Measurements from ENCODE around the gene VSNL1. TPM values are rescaled to one million over a fixed set of nuclear protein-coding genes. Genes with fewer than 3 reads are reported as not detected.

The VSNL1 gene
- 7.7 TPM for total RNA-seq (ENCODE audit: insufficient read depth, low replicate concordance)

DNA sequence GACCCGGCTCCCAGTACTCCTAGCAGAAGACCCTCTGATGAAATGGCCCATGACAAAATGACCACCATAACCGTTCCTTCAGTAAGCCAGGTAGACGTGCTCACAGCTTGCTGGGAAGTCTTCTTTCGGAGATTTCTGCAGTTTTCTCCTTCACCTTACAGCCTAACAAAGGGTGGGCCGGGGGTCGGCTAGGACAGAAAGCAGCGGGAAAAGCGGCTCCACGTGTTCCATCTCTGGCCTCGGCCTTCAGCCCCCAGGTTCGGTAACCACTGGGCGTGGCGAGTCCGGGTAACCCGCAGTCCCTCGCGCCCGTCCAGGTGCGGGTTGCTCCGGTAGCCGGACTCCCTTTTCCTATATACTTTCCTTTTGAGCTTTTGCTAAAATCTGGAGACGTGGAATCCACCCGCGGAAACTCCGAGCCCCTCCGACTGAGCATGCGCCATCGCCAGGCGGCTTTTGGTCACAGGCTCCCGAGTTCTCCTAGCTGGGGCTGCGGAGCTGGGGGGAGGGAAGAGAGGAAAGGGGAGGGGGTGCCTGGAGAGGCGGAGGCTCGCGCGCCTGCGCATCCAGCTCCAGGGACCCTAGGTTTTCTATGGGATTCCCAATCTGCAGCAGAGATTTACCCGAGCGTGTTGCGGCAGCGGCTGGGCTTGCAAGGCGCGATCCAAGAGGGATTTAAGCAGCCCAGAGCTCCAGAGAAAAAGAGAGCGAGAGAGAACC is at the start of gene VSNL1:
TSS of gene VSNL1 (plus strand) at position 604 of the 720 bp plus-strand sequence. CDS start 51,379 bp downstream, outside the sequence.
- DNase-seq (ENCODE audit: low spot score): peak; percentile 97

DNA sequence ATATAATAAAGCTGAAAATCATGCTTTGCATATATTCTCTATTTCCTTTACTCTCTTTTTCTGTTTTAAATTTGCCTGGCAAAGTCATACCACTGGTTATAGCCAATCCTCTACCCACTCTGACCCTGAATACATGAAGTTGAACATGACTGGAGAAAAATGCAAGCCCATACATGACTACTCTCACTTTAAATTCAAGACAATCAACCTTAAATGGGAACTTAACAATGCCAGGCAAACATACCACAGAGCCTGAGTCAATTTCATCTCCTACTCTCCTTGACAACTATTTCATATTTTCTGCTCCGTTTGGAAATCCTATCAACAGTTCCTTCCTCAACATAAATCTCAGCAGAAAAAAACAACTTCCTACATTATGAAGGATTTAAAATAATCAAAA is 44.9 kb upstream of the VSNL1 start:
- DNase-seq (ENCODE audit: low spot score): no peak

DNA sequence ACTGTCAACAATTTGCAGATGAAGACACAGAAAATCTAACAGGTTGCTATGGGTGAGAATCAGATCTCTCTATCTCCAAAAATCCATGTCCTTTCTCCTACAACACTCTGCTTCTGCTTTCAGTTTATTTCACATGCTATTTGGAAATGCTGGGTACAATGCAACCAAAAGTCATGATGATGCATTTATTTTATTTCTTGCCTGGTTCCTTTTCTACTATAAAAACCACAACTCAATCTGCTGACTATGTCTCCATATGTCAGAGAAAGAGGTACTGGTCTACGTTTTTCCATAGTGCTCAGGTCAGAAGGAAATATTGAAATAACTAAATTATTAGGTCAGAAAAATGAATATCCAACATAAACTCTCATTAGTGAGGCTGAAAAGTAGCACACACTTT is 42.8 kb upstream of the VSNL1 start:
- DNase-seq (ENCODE audit: low spot score): no peak

DNA sequence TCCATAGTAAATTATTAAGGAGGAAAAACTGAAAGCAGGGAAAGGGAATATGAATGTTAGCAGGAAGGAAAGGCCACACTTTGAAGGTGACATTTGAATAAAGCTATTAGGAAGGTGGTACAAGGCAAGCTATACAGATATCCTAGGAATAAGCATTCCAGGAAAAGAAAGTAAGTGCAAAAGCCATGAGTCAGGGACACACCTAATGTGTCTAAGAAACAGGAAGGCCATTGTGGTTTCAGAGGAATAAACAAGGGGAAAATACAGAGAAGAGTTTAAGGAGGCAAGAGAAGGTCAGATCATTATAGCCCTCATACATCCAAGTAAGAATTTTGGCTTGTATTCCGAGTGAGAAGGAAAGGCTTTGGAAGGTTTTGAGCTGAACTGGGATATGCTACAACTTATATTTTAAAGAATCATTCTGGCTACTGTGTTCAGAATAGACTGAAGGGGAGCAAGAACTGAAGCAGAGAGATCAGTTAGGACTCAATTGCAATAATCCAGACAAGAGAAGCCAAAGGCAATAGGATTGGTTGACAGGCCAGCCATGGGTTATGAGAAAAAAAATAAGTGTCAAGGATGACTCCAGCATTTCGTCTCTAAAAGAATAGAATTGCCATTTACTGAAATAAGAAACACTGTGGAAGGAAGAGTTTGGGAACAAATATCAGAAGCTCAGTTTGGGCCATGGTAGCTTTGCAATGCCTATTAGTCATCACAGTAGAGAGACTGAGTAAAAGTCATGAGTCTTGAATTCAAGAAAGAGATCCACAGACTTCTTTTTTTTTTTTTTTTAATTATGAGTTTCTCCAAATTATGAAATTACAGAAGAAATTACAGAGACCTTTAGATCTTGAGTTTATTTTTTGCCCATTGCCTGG is 33.5 kb upstream of the VSNL1 start:
- no peak for DNase-seq (ENCODE audit: low spot score)

DNA sequence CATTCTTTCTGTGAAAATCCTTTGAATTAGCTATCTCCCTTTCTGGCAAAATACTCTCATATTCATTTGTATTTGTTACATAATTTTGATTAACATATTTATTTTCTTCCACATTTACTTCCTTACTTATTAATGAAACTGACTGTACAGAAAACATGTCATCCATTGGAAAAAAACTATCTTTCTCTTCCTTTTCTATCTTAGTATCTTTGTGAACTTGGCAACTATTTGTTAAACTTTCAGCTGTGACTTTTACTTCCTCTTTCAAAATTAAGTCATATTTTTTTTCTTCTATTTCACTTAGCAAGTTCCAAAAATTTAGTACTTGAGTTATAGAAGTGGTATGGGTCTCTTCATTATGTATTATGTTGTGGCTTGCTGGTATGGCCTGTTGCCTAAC is 24.8 kb upstream of the VSNL1 start:
- DNase-seq (ENCODE audit: low spot score): no peak

DNA sequence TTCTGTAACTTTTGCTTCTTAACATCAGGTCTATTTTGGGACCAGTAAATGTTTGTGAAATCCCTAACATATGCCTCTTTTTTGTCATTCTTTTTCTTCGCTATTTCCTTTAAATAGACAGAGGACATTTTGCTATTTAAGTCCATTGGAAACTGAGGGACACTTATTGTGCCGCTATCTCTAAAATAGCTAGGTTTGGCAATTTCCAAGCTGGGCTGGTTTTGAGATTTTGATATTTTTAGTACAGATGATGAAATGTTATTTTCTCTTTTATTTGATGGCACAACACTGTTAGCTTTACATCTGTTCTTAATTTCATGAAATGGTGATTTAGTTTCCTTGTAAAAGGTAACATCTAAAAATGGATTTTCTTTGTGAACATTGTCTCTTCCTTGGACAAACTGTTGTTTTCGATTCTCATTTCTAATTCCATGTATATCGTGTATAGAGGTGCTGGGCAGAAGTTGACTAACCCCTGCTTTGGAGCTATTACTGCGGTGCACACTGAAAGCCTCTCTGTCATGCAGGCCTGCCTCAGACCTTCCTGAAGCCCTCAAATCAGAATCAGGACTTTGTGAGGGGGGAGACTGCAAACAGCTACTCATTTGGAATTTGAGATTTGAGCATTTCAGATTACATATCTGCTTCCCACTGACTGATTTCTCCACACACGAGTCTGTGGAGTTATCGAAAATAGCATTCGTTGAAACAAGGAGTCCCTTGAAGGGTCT is 22.9 kb upstream of the VSNL1 start:
- no peak for DNase-seq (ENCODE audit: low spot score)

DNA sequence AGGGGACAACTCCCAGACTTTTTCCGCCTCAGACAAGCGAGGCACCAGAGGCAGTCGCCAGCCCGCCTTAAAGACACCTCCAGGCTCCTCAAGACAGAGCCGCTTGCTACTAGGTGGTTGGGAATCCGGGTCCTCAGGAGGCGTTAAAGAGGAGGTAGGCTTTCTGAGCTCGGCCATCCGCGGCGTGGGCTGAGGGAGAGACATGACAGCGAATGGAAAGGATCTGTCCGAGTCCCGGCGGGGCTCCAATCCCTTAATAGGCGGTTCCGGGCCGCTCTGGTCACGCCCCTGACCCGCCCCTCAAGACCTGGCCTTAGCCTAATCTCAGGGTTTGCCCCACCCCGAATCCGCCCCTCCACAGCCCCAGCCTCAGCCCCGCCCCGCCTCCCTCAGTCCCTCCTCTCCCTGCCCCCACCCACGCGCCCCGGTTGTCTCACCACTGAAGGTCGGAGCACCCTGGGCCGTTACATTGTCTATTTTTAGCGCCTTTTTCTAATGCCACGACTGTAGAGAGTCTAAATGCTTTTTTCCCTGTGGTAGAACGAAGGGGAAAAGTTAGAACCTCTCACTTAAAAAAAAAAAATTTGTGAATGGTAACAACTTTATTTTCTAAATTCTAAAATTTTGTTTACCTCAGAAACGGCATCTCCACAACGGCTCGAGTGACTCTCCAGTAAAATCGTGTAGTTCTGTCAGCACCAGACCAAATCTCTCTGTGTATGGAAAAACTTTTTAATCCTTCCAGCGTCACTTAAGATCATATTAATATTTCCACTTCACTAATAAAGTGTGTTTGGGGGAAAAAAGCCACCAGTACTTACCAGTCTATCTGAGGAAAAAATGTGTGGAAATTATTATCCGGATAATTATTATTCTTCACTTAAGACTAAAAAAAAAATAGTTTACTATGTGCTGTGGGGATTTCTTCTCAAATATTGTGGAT is 22.0 kb upstream of the VSNL1 start, which contains the start of gene RAD51AP2:
TSS of gene RAD51AP2 (minus strand) at position 229 of the 943 bp plus-strand sequence. CDS start at position 204, 25 bp downstream.
- peak; percentile 88 for DNase-seq (ENCODE audit: low spot score)

DNA sequence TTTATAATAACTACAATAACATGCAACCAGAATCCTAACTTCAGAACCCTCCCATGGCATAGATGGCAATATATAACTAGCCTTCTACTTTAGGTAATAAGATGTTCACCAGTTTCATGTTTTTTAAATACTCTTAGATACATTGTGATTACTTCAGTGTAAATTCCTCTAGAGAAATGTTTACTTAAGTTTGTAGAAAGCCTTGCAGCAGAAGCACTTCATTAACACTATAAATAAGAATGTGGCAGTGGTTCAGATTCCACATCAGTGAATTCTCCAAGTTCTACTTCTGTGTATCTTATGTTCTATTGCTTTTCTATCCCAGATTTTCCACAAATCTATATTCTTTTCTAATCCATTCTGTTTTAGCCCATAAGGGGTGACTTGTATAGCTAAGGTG is 21.0 kb upstream of the VSNL1 start:
- DNase-seq (ENCODE audit: low spot score): no peak

DNA sequence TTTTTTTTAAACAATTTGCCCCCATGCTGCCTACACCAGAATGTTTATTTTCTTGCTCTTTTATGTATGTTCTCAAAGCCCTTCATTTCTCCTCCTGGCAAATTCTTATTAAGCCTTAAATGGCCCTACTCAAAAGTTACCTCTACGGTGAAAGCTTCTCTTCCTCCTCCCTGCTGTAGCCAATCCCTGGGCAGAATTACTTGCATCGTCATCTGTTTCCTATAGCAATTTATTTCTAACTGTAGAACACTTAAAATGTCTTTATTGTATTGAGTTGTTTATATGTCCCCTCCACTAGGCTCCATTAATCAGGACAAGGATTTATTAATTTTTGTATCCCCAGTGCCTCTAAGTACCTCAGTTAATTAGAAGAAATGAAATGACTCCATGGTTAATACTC is 19.7 kb upstream of the VSNL1 start:
- no peak for DNase-seq (ENCODE audit: low spot score)

DNA sequence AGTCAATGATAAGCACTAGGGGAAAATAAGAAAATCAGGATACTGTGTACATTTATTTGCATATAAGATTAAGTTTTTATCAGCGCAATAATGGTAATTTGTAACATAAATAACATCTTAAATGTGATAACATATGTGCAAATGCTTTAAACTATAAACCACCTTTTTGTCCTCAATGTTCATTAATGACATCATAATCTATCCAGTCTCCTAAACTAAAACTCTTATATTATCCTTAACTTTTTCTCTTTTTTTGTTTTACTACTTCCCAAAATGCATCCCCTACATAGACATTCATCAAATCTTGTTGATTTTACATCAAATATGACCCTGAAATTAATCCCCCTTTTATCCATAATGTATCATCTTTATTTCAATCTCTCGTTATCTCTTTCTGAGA is 18.9 kb upstream of the VSNL1 start:
- no peak for DNase-seq (ENCODE audit: low spot score)

DNA sequence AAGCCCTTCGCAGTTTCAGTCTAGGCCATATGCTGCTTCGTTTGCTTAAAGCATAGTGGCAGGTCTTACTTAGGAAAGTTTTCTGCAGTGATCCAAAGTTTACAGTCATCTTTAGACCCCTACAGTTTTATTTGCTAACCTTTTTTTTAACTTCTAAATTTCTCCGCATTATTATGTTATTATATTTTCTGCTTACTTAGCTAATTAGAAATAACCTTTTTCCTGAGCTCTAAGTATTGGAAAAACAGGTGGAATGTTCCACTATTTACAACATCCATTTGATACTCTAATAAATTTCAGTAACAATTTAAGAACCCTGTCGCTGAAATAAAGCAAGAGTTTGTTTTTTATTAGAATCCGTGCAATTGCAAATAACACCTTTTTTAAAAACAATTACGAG is 18.2 kb upstream of the VSNL1 start:
- DNase-seq (ENCODE audit: low spot score): no peak

DNA sequence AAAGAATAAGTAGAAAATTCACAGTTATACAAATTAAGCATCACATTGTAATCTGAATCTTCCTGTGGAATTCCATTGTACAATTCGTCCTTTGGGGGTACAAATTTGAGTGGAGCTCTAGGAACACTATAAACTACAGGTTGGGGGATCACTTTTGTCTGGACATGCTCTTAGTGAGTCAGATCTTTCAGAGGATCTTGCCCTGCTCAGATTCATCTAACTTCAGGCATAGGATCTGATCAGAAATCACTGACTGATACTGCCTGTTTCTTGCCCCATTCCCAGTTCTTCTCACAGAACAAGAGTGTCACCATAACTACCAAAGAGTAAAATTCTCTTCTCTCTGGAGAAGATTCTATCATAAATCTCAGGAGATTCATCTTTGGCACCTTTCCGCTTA is 10.7 kb upstream of the VSNL1 start:
- DNase-seq (ENCODE audit: low spot score): no peak

DNA sequence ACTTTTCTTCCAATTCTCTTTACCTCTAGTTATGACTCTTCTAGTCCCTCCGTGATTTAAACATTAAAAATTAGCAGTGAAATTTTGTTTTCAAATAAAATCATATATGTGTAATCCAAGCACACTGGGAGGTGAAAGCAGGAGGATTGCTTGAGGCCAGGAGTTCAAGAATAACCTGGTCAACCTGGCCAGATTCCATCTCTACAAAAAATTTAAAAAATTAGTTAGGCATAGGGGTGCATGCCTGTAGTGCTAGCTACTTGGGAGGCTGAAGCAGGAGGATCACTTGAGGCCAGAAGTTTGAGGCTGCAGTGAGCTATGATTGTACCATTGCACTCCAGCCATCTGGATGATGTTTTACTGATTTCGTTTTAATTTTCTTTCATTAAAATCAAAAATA is 7.0 kb upstream of the VSNL1 start:
- DNase-seq (ENCODE audit: low spot score): no peak

DNA sequence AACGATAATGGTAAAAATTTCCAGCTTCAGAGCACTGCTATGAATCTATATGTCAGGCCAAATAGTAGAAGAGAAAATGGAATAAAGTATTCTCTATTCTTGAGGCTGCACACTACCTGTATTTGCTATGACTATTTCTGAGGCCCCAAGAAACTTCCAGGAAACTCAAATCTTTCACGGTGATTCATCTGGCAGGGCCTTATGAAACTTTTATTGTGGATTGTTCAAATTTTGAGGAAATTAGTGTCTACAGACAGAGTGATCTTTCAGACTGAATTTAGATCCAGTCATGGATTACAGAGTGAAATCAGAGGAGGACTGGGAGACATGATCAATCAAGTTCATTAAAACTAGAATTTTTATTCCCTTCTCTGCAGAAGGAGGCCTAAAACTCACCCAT is 4.1 kb upstream of the VSNL1 start:
- no peak for DNase-seq (ENCODE audit: low spot score)

DNA sequence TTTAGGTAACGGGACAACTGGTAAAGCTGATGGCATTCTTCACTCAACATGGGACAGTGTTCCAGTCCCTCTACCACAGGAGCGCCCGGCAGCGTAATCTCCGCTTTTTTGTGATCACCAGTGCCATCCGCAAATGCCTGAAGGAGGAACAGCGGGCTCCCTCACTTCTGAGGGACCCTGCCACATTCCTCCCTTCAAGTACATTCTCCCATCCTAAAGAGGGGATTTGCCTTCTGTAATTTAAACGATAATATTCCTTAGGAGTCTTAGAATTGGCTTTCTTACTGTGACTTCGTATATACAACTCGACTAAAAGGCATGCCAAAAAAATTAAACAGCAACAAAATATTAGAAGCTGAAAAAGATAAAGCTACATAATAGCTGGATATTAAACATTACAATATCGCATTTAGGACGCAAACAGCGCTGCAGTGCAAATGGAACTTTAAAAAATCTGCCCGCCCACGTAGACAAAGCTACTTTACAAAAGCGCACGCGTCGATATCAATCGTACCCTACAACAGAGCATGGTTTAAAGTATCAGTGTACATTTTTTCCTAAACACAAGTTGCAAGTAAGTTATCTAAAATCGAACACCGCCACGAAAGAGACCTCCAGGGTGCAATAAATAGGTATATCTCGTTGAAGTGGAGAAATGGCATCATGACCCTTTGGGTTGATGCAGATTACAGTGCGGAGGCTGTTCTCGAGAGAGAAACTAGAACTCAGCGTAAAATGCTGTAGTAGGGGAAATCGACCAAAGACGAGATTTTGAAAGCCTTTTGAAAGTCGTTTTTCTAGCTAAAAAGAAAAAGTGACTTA is 2.3 kb upstream of the VSNL1 start:
- no peak for DNase-seq (ENCODE audit: low spot score)

DNA sequence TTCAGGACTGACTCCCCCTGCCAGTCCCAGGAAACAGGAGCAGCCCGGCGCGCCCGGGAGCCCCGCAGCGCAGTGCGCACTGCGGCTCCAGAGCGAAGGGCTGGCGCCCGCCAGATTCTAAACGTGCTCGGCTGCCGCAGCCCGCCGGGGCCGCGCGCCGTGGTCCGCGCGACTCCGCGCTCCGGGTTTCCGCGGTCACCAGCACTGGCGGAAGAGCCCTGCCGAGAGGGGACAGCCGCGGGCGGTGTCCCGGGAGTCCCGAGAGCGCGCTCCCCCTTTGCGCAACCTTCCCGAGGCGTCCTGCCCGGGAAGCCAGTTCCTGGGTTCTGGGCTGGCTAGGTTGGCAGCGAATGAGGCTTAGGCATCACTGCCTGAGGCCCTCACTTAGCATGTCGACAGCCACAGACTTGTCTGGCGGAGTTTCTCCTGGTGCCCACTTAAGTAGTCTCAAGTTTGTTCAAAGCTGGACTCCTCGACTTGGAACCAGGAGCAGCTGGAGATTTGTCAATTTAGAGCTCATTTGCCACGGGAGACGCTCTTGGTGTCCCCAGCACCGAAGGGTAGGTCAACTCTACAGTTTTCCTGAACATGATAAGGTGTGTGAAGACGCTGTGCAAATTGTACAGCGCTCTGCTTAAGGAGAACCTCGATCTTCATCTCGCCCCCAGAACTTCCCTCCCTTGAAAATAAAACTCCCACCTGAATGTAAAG is 1.5 kb upstream of the VSNL1 start:
- DNase-seq (ENCODE audit: low spot score): peak; percentile 78

DNA sequence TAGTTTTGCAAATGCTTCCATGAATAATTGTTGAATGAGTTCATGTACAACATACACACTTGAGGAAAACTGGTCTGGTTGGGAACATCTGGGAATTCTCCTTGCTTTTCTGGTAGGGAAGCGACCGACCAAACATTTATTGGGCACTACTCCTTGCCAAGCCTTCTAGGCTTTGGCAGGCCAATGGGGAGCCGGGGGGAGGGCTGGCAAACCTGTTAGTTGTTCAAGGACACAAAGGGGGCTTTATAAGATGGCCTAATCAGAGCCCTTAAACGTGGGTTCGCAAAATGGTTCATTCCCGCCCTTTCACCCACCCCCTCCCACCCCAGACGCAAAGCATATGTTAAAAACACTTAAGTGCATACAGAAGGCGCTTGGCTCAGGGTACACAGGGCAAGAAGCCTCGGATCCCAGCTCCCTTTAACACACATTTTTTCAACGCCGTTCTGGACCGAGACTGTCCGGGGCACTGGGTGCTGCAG is 844 bp upstream of the VSNL1 start:
- peak; percentile 27 for DNase-seq (ENCODE audit: low spot score)

DNA sequence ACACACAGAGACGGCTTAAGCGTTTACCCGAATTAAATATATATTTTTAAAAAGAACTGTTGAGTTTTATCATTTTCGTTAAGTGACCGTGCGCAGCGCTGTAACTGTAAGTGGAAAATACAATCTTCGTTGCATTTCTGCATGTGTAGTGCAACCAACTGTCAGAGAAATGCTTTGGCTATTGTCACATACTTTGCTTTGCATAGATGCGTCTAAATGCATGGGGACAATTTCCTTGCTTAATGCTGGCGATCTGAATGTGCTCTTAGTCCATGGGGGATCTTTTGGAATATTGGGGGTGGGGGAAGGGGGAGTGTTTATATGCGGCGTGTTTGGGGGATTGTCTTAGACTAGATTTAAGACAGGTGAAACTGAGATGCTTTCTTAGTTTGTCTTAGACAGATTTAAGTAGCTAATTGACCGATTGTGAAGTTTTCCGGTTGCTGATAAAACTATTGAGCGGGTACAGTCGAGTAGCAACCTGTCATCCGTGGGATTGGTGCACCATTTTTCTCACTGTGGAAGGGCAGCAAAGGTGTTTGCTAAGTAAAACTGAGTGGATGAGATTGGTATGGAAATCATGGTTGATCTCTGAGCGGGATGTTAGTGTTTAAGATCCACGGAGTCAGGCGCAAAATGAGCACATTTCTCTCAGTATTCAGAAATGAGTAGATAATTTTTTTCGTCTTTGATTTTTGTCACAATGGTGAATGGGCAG is 476 bp downstream of the VSNL1 start:
- DNase-seq (ENCODE audit: low spot score): no peak

DNA sequence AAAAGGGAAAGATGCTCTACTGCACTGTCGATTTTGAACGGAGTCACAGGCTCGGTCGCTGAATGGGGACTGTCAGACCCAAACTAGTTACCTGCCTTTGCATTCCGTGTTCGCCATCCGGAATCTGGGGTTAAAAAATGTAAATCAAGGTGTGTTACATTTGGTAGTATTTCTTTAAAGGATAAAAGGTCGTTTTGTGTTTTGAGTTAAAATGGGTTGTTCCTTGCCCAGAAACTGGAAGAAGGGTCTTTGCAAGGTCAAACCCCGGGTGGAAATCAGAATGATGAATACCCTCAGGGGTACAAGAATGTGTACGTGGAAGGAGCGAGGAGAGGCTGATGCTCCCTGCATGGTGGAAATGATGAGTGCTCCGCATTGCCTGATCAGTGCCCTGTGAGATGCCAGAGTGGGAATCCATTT is 1.0 kb downstream of the VSNL1 start:
- no peak for DNase-seq (ENCODE audit: low spot score)
